ENCODE data around the gene RALGPS1. TPM values are rescaled to one million over a fixed set of nuclear protein-coding genes. Genes with fewer than 3 reads are reported as not detected.

The RALGPS1 gene
- total and polyA plus RNA-seq, 7 donors: 6.6 to 18.6 (median 11.4) TPM

- H3K27me3 ChIP-seq: no peaks in the 10 kb centered on the region
- H3K36me3 ChIP-seq: peaks cover 0 to 43% (median 21%) of the 10 kb centered on the region in 4 donors
- DNase-seq: peak; percentile 43
- H3K4me1 ChIP-seq: peaks cover 0 to 28% (median 25%) of the 10 kb centered on the region in 4 donors
- WGBS, 2 donors: 95 to 96% methylated on average over 8 of the region's 8 CpGs
- H3K4me3 ChIP-seq: no peak overlapping the region
- intact Hi-C loops (cut with DNase I): no loop called here
- H3K27ac ChIP-seq: peak overlapping the region in 2 of 4 donors; percentile 35 to 84
- TF ChIP-seq POLR2AphosphoS5 (IDR thresholded peaks at IDR 0.05) (no peak), EP300 (IDR thresholded peaks at IDR 0.05) (no peak), POLR2A (IDR thresholded peaks at IDR 0.05) (no peak)
- TF ChIP-seq, protein P1, sequence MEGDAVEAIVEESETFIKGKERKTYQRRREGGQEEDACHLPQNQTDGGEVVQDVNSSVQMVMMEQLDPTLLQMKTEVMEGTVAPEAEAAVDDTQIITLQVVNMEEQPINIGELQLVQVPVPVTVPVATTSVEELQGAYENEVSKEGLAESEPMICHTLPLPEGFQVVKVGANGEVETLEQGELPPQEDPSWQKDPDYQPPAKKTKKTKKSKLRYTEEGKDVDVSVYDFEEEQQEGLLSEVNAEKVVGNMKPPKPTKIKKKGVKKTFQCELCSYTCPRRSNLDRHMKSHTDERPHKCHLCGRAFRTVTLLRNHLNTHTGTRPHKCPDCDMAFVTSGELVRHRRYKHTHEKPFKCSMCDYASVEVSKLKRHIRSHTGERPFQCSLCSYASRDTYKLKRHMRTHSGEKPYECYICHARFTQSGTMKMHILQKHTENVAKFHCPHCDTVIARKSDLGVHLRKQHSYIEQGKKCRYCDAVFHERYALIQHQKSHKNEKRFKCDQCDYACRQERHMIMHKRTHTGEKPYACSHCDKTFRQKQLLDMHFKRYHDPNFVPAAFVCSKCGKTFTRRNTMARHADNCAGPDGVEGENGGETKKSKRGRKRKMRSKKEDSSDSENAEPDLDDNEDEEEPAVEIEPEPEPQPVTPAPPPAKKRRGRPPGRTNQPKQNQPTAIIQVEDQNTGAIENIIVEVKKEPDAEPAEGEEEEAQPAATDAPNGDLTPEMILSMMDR (IDR thresholded peaks at IDR 0.05): no peak
- H3K9me3 ChIP-seq: no peaks in the 10 kb centered on the region
These were observed 173.3 kb downstream of the RALGPS1 start for GRCh38 chr9:127087836-127088235.

- intact Hi-C loops (cut with DNase I): no loop called here
- no peaks in the 10 kb centered on the region for H3K27me3 ChIP-seq
- no peaks in the 10 kb centered on the region for H3K9me3 ChIP-seq
- 97 to 98% methylated on average over 27 of the region's 27 CpGs for WGBS, 2 donors
- H3K4me1 ChIP-seq: peaks cover 0 to 28% (median 25%) of the 10 kb centered on the region in 4 donors
- DNase-seq: peak; percentile 60
- TF ChIP-seq, protein P1 (IDR thresholded peaks at IDR 0.05): no peak
- TF ChIP-seq EP300 (IDR thresholded peaks at IDR 0.05): no peak
- no peak overlapping the region for H3K4me3 ChIP-seq
- H3K27ac ChIP-seq: peak overlapping the region; percentile 69 to 84 (median 74)
- peaks cover 0 to 55% (median 26%) of the 10 kb centered on the region in 4 donors for H3K36me3 ChIP-seq
These were observed 174.4 kb downstream of the RALGPS1 start for GRCh38 chr9:127088724-127089615.

GRCh38 chr9:127089631-127090081 is 175.1 kb downstream of the RALGPS1 start:
- Histone ChIP-seq H3K27me3 (no peaks in the 10 kb centered on the region), H3K4me3 (no peak overlapping the region), H3K9me3 (no peaks in the 10 kb centered on the region), H3K27ac (peak overlapping the region; percentile 69 to 84 (median 74)), H3K36me3 (peaks cover 0 to 55% (median 26%) of the 10 kb centered on the region in 4 donors), H3K4me1 (peaks cover 0 to 28% (median 25%) of the 10 kb centered on the region in 4 donors)
- TF ChIP-seq POLR2A (IDR thresholded peaks at IDR 0.05) (no peak), POLR2AphosphoS5 (IDR thresholded peaks at IDR 0.05) (peak in 2 of 4 donors; percentile 50 to 67), EP300 (IDR thresholded peaks at IDR 0.05) (peak in 1 of 4 donors; percentile 28)
- intact Hi-C loops (cut with DNase I): no loop called here
- WGBS, 2 donors: 89 to 97% methylated on average over 6 of the region's 6 CpGs
- peak; percentile 70 for DNase-seq

- 90 to 94% methylated on average over 6 of the region's 6 CpGs for WGBS, 2 donors
- Histone ChIP-seq H3K27me3 (no peaks in the 10 kb centered on the region), H3K4me3 (no peak overlapping the region), H3K4me1 (peaks cover 0 to 28% (median 25%) of the 10 kb centered on the region in 4 donors), H3K9me3 (no peaks in the 10 kb centered on the region), H3K36me3 (peaks cover 0 to 55% (median 26%) of the 10 kb centered on the region in 4 donors), H3K27ac (peak overlapping the region; percentile 69 to 84 (median 74))
- TF ChIP-seq POLR2A (IDR thresholded peaks at IDR 0.05) (no peak), EP300 (IDR thresholded peaks at IDR 0.05) (no peak), POLR2AphosphoS5 (IDR thresholded peaks at IDR 0.05) (no peak)
- TF ChIP-seq, protein P1 (IDR thresholded peaks at IDR 0.05): no peak
- peak; percentile 63 for DNase-seq
- intact Hi-C loops (cut with DNase I): no loop called here
These were observed 175.9 kb downstream of the RALGPS1 start for GRCh38 chr9:127090341-127090985.

- peaks cover 0 to 62% (median 26%) of the 10 kb centered on the region in 4 donors for H3K36me3 ChIP-seq
- no peak overlapping the region for H3K4me3 ChIP-seq
- no peaks in the 10 kb centered on the region for H3K27me3 ChIP-seq
- intact Hi-C loops (cut with DNase I): no loop called here
- TF ChIP-seq EP300 (IDR thresholded peaks at IDR 0.05): no peak
- TF ChIP-seq, protein P1 (IDR thresholded peaks at IDR 0.05): no peak
- TF ChIP-seq POLR2AphosphoS5 (IDR thresholded peaks at IDR 0.05): no peak
- no peak for TF ChIP-seq POLR2A (IDR thresholded peaks at IDR 0.05)
- no peaks in the 10 kb centered on the region for H3K9me3 ChIP-seq
- DNase-seq: peak; percentile 63
- 96 to 97% methylated on average over 13 of the region's 13 CpGs for WGBS, 2 donors
- H3K27ac ChIP-seq: peak overlapping the region in 2 of 4 donors; percentile 79 to 84
- peaks cover 0 to 35% (median 25%) of the 10 kb centered on the region in 4 donors for H3K4me1 ChIP-seq
These were observed 176.9 kb downstream of the RALGPS1 start for GRCh38 chr9:127091526-127091925.

All from sigmoid colon (tissue), 7 donors.